Measurements from ENCODE around the gene SARS2. TPM values are rescaled to one million over a fixed set of nuclear protein-coding genes. Genes with fewer than 3 reads are reported as not detected.

The SARS2 gene
- total RNA-seq, 1 experiment from 2014 or later = 23.6 TPM

- TF ChIP-seq CTCF (IDR thresholded peaks at IDR 0.05; ENCODE audit: unreplicated experiment) = no peak
- Mint-ChIP-seq H3K27ac (ENCODE audit: low read depth, unreplicated experiment) (no peak overlapping the region), H3K36me3 (ENCODE audit: insufficient read depth, unreplicated experiment) (peaks cover 9% of the 10 kb centered on the region), H3K4me1 (ENCODE audit: insufficient read depth, unreplicated experiment) (peaks cover 27% of the 10 kb centered on the region), H3K27me3 (ENCODE audit: insufficient read depth, unreplicated experiment) (no peaks in the 10 kb centered on the region), H3K4me3 (ENCODE audit: unreplicated experiment) (no peak overlapping the region), H3K9me3 (ENCODE audit: unreplicated experiment) (no peaks in the 10 kb centered on the region)
- CTCF ChIA-PET = interaction anchor here (0.7 to 1.3 kb wide), 3 partner anchors 14 to 68 kb away, joined by 3 read pairs; no protein-coding TSS in a partner anchor
- POLR2A ChIA-PET = interaction anchor here (2.2 to 2.7 kb wide), 3 partner anchors 29 to 64 kb away, joined by 10 to 40 read pairs (median 35); partner anchors contain the start of genes MRPS12 and SARS2
- no TSS peak for BruUV-seq (replicated peaks)
- no peak for DNase-seq (ENCODE audit: unreplicated experiment)
- intact Hi-C loops (cut with micrococcal nuclease) = loop anchor here (1.0 kb wide), 1 partner anchor 29 kb away; the partner anchor contains the start of genes MRPS12 and SARS2
These were observed 28.9 kb downstream of the SARS2 start for GRCh38 chr19:38901683-38902082.

DNA sequence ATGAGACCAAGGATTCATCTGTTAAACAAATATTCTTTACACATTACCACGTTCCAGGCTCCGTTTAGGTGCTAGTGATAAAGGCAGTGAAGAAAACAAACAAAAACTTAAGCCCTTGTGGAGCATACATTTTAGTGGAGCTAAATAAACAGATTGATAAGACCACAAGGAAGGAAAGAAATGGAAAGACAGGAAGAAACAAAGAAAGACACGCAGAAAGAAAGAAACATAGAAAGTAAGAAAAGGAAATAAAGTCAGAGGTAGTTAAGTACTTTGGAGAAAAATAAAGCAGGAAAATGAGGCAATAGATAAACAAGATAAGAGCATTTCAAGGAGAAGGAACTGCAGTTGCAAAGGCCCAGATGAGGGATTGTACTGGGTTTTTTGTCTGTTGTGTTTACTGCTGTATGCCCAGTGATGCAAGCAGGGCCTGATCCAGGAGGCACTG, 29.8 kb downstream of the SARS2 start:
- no TSS peak for BruUV-seq (replicated peaks)
- Mint-ChIP-seq H3K27ac (ENCODE audit: low read depth, unreplicated experiment) (peak overlapping the region; percentile 98), H3K9me3 (ENCODE audit: unreplicated experiment) (no peaks in the 10 kb centered on the region), H3K36me3 (ENCODE audit: insufficient read depth, unreplicated experiment) (no peaks in the 10 kb centered on the region), H3K27me3 (ENCODE audit: insufficient read depth, unreplicated experiment) (no peaks in the 10 kb centered on the region), H3K4me1 (ENCODE audit: insufficient read depth, unreplicated experiment) (peaks cover 27% of the 10 kb centered on the region), H3K4me3 (ENCODE audit: unreplicated experiment) (peak overlapping the region; percentile 88)
- no peak for DNase-seq (ENCODE audit: unreplicated experiment)
- CTCF ChIA-PET = interaction anchor here (0.6 to 1.4 kb wide), 8 partner anchors 13 to 497 kb away, joined by 3 to 11 read pairs (median 3); partner anchors contain the start of genes MRPS12 and SARS2
- TF ChIP-seq CTCF (IDR thresholded peaks at IDR 0.05; ENCODE audit: unreplicated experiment) = no peak
- intact Hi-C loops (cut with micrococcal nuclease) = loop anchor here (1.0 kb wide), 1 partner anchor 30 kb away; the partner anchor contains the start of genes MRPS12 and SARS2
- POLR2A ChIA-PET = interaction anchor here (0.7 to 2.7 kb wide), 23 partner anchors 8 to 717 kb away, joined by 3 to 40 read pairs (median 5); partner anchors contain the start of genes EIF3K, FAM98C, MRPS12 and RPS16

DNA sequence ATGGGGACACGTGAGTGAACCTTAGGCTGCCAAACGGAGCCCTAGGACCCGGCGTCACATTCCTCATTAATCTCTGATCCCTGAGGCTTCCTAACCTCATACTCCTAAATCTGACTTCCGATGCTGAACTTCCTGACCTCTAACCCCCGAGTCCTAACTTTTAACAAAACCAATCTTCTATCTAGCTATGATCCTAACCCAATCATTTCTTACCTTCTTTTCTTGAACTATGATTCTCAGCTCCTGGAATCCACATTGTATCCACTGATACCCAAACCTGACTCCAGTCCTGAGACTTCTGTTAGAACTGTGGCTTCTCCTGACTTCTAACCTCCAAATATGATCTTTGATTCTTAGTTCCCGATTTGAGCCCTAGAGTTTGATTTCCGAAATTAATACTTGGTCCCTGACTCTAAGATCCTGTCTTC, 30.3 kb downstream of the SARS2 start:
- no peak for TF ChIP-seq CTCF (IDR thresholded peaks at IDR 0.05; ENCODE audit: unreplicated experiment)
- ChIA-PET POLR2A (interaction anchor here (0.8 to 2.7 kb wide), 25 partner anchors 8 to 536 kb away, joined by 3 to 40 read pairs (median 5); partner anchors contain the start of genes CCER2, ECH1, EIF3K and FAM98C), CTCF (interaction anchor here (0.6 to 1.4 kb wide), 6 partner anchors 12 to 497 kb away, joined by 3 to 11 read pairs (median 3); partner anchors contain the start of genes MRPS12 and SARS2)
- intact Hi-C loops (cut with micrococcal nuclease) = no loop called here
- peak overlapping the region; percentile 98 for H3K27ac Mint-ChIP-seq (ENCODE audit: low read depth, unreplicated experiment)
- peak overlapping the region; percentile 88 for H3K4me3 Mint-ChIP-seq (ENCODE audit: unreplicated experiment)
- no peaks in the 10 kb centered on the region for H3K36me3 Mint-ChIP-seq (ENCODE audit: insufficient read depth, unreplicated experiment)
- H3K27me3 Mint-ChIP-seq (ENCODE audit: insufficient read depth, unreplicated experiment) = no peaks in the 10 kb centered on the region
- BruUV-seq (replicated peaks) = TSS peak; percentile 73
- H3K9me3 Mint-ChIP-seq (ENCODE audit: unreplicated experiment) = no peaks in the 10 kb centered on the region
- H3K4me1 Mint-ChIP-seq (ENCODE audit: insufficient read depth, unreplicated experiment) = peaks cover 27% of the 10 kb centered on the region
- DNase-seq (ENCODE audit: unreplicated experiment) = no peak

DNA sequence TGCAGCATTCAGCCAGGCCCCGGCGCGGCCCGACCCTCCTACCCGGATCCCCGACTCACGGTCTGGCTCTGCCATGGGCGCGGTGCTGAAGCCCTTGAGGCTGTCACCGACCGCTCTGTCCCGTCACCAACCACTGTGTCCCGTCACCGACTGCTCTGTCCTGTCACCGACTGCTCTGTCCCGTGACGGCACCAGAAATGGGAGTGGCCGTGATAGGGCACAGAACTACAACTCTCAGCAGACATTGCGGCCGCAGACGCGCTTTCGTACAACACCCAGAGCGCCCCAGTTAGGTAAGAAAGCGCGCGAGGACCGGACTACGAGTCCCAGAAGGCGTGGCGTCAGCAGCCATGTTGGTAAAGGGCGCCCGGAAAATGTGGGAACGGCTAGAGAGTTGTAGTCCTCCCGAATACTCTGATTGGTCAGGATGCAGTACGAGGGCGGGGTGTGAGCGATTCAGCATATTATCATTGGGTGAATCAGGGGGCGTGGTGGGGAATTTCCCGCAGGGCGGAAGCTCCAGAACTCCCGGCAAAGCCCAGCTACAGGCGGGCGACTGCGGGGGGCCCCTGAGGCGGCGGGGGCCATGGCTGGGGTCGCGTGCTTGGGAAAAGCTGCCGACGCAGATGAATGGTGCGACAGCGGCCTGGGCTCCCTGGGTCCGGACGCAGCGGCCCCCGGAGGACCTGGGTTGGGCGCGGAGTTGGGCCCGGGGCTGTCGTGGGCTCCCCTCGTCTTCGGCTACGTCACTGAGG, 30.9 kb downstream of the SARS2 start, which contains the start of the genes NFKBIB and SIRT2:
Gene NFKBIB, plus strand, starts transcription at position 523 of the 755 bp plus-strand sequence. Its CDS starts 64 bp downstream, at position 587.
Gene SIRT2, minus strand, starts transcription at position 172 of the 755 bp plus-strand sequence. Its CDS starts 97 bp downstream, at position 75.
- no TSS peak for BruUV-seq (replicated peaks)
- Mint-ChIP-seq H3K4me3 (ENCODE audit: unreplicated experiment) (peak within 1 kb of the TSS; percentile 88), H3K36me3 (ENCODE audit: insufficient read depth, unreplicated experiment) (no peaks in the 10 kb centered on the region), H3K4me1 (ENCODE audit: insufficient read depth, unreplicated experiment) (peaks cover 27% of the 10 kb centered on the region), H3K9me3 (ENCODE audit: unreplicated experiment) (no peaks in the 10 kb centered on the region), H3K27ac (ENCODE audit: low read depth, unreplicated experiment) (peak within 1 kb of the TSS; percentile 98), H3K27me3 (ENCODE audit: insufficient read depth, unreplicated experiment) (no peaks in the 10 kb centered on the region)
- no peak for TF ChIP-seq CTCF (IDR thresholded peaks at IDR 0.05; ENCODE audit: unreplicated experiment)
- ChIA-PET POLR2A (interaction anchor here (0.8 to 2.7 kb wide), 22 partner anchors 9 to 525 kb away, joined by 3 to 40 read pairs (median 5); partner anchors contain the start of genes CCER2, ECH1, EIF3K and FAM98C), CTCF (interaction anchor here (0.6 to 1.4 kb wide), 5 partner anchors 13 to 496 kb away, joined by 3 to 11 read pairs (median 3); no protein-coding TSS in a partner anchor)
- intact Hi-C loops (cut with micrococcal nuclease) = loop anchor here (1.0 kb wide), 1 partner anchor 49 kb away; no protein-coding TSS in a partner anchor
- peak; percentile 100 for DNase-seq (ENCODE audit: unreplicated experiment)

All from MCF 10A (cell line).